GM23338 (cell line): ENCODE results near the gene COBL. TPM values are rescaled to one million over a fixed set of nuclear protein-coding genes. Genes with fewer than 3 reads are reported as not detected.

Experiments used
- ATAC-seq: fragments of 200-7000 bp; cut with Tn5 transposase; 3 replicates; pipeline ENCODE4 v1.9.1; 2020
- DNase-seq: peaks from one replicate; pipeline ENCODE4 v3.0.0-alpha.2; 2015; ENCODE audit warnings: low spot score
- H2AFZ ChIP-seq: fragments of 200-600 bp; sonication (generic); 2 replicates; pipeline ENCODE4 v1.8.0; 2016; ENCODE audit warnings: antibody characterized with exemption, mild to moderate bottlenecking, moderate library complexity
- H3F3A ChIP-seq: fragments of 200-600 bp; sonication (generic); replicated peaks from 2 replicates; pipeline ENCODE4 v1.8.0; 2017; ENCODE audit warnings: antibody characterized with exemption, mixed run types, low read depth
- H3K27ac ChIP-seq: fragments of 200-600 bp; sonication (generic); 2 replicates; pipeline ENCODE4 v1.6.1; 2016; ENCODE audit warnings: low read depth
- H3K27me3 ChIP-seq: fragments of 200-600 bp; sonication (generic); 2 replicates; pipeline ENCODE4 v1.8.0; 2016; ENCODE audit warnings: mild to moderate bottlenecking, mixed run types, moderate library complexity; ENCODE audit not compliant: insufficient read depth
- H3K36me3 ChIP-seq: fragments of 200-600 bp; sonication (generic); 2 replicates; pipeline ENCODE4 v1.8.0; 2016; ENCODE audit warnings: mild to moderate bottlenecking; ENCODE audit not compliant: insufficient read depth
- H3K4me1 ChIP-seq: fragments of 200-600 bp; sonication (generic); 2 replicates; pipeline ENCODE4 v1.8.0; 2016; ENCODE audit warnings: mild to moderate bottlenecking, moderate library complexity; ENCODE audit not compliant: insufficient read depth
- H3K4me2 ChIP-seq: fragments of 200-600 bp; sonication (generic); 2 replicates; pipeline ENCODE4 v1.7.1; 2017; ENCODE audit warnings: mixed run types
- H3K4me3 ChIP-seq: fragments of 200-600 bp; sonication (generic); 2 replicates; pipeline ENCODE4 v1.6.1; 2016; ENCODE audit warnings: mixed run types
- H3K79me2 ChIP-seq: fragments of 200-600 bp; sonication (generic); replicated peaks from 2 replicates; pipeline ENCODE4 v1.8.0; 2017; ENCODE audit warnings: mild to moderate bottlenecking; ENCODE audit not compliant: insufficient read depth
- H3K9me2 ChIP-seq: fragments of 200-600 bp; sonication (generic); 2 replicates; pipeline ENCODE4 v1.8.0; 2017; ENCODE audit not compliant: insufficient read depth
- H4K20me1 ChIP-seq: fragments of 200-600 bp; sonication (generic); replicated peaks from 2 replicates; pipeline ENCODE4 v1.8.0; 2017; ENCODE audit warnings: mild to moderate bottlenecking; ENCODE audit not compliant: insufficient read depth
- H3K27ac Mint-ChIP-seq: 2 replicates; pipeline ENCODE4 v1.8.0; 2020; ENCODE audit warnings: inconsistent platforms, mild to moderate bottlenecking, moderate library complexity, mixed read lengths
- H3K27me3 Mint-ChIP-seq: 3 replicates; pipeline ENCODE4 v1.8.0; 2022; ENCODE audit warnings: low read depth, mild to moderate bottlenecking, moderate library complexity, mixed read lengths, inconsistent platforms; ENCODE audit not compliant: insufficient read depth, poor library complexity
- H3K36me3 Mint-ChIP-seq: 3 replicates; pipeline ENCODE4 v1.8.0; 2021; ENCODE audit warnings: low read depth, mild to moderate bottlenecking, inconsistent platforms, moderate library complexity, mixed read lengths
- H3K4me1 Mint-ChIP-seq: 3 replicates; pipeline ENCODE4 v1.8.0; 2020; ENCODE audit warnings: mild to moderate bottlenecking, inconsistent platforms, mixed read lengths
- H3K4me3 Mint-ChIP-seq: 3 replicates; pipeline ENCODE4 v1.8.0; 2021; ENCODE audit warnings: moderate library complexity, mild to moderate bottlenecking, inconsistent platforms, mixed read lengths
- H3K9me3 Mint-ChIP-seq: 3 replicates; pipeline ENCODE4 v1.8.0; 2020; ENCODE audit warnings: moderate library complexity, mild to moderate bottlenecking, inconsistent platforms, mixed read lengths
- CREB1 ChIP-seq: fragments of 250-450 bp; sonication (Bioruptor Pico); IDR thresholded peaks from 2 replicates; pipeline ENCODE4 v1.5.0; 2020; ENCODE audit warnings: low read depth, mild to moderate bottlenecking, moderate library complexity
- CTCF ChIP-seq, 2 experiments: fragments of 200-600 bp in 1 of 2; sonication (generic) in 1 of 2; conservative IDR thresholded peaks; 2 replicates each; pipeline versions ENCODE4 v1.5.1 to v1.6.1; 2016 to 2017; ENCODE audit warnings: antibody characterized with exemption in 2 of 2, low read depth in 2 of 2, mild to moderate bottlenecking in 2 of 2, moderate library complexity in 1 of 2
- EZH2 ChIP-seq: fragments of 200-600 bp; sonication (generic); IDR thresholded peaks from one replicate; pipeline ENCODE4 v1.8.0; 2017; ENCODE audit warnings: antibody characterized with exemption, mild to moderate bottlenecking, low read depth; ENCODE audit not compliant: unreplicated experiment
- EZH2phosphoT487 ChIP-seq: fragments of 200-600 bp; sonication (generic); IDR thresholded peaks from one replicate; pipeline ENCODE4 v1.8.1; 2018; ENCODE audit warnings: antibody characterized with exemption; ENCODE audit not compliant: unreplicated experiment
- JUNB ChIP-seq: IDR thresholded peaks from one replicate; pipeline ENCODE4 v1.6.1; 2016; ENCODE audit warnings: antibody characterized with exemption; ENCODE audit not compliant: unreplicated experiment
- NANOG ChIP-seq: IDR thresholded peaks from 2 replicates; pipeline ENCODE4 v1.6.1; 2016; ENCODE audit warnings: antibody characterized with exemption, borderline replicate concordance
- POLR2AphosphoS5 ChIP-seq: IDR thresholded peaks from 2 replicates; pipeline ENCODE4 v1.6.1; 2016; ENCODE audit warnings: antibody characterized with exemption, low read depth
- STAT1 ChIP-seq: IDR thresholded peaks from one replicate; pipeline ENCODE4 v1.6.1; 2016; ENCODE audit warnings: antibody characterized with exemption; ENCODE audit not compliant: unreplicated experiment
- ZNF114 ChIP-seq: fragments of 250-450 bp; sonication (Bioruptor Pico); IDR thresholded peaks from 2 replicates; pipeline ENCODE4 v1.5.0; 2020; ENCODE audit warnings: mild to moderate bottlenecking, moderate library complexity
- ZNF331 ChIP-seq: fragments of 250-450 bp; sonication (Bioruptor Pico); IDR thresholded peaks from 2 replicates; pipeline ENCODE4 v1.5.0; 2020; ENCODE audit warnings: low read depth, mild to moderate bottlenecking, moderate library complexity
- ZNF462 ChIP-seq: fragments of 250-450 bp; sonication (Bioruptor Pico); IDR thresholded peaks from 2 replicates; pipeline ENCODE4 v1.5.0; 2020; ENCODE audit warnings: mild to moderate bottlenecking, moderate library complexity
- polyA plus RNA-seq: library from polyadenylated mRNA; unstranded; fragments of >200 nt; fragmentation: Nextera tagmentation; extraction: Ambion mirVana; gene quantifications from 2 replicates; pipeline ENCODE4 v1.2.1, GENCODE V29; 2016
- total RNA-seq: library from RNA; depleted of rRNA; stranded (reverse); fragments of >200 nt; shearing (Covaris generic); gene quantifications from 2 replicates; pipeline ENCODE4 v1.2.3, GENCODE V29; 2014
- TF ChIP-seq, protein P1 (sequence below): IDR thresholded peaks from 2 replicates; pipeline ENCODE4 v1.6.1; 2016; ENCODE audit warnings: antibody characterized with exemption
- TF ChIP-seq, protein P2 (sequence below): IDR thresholded peaks from one replicate; pipeline ENCODE4 v1.6.1; 2018; ENCODE audit warnings: antibody characterized with exemption; ENCODE audit not compliant: unreplicated experiment

COBL gene
- total and polyA plus RNA-seq, 2 experiments from 2014 or later = 18.3 to 51.9 TPM

DNA sequence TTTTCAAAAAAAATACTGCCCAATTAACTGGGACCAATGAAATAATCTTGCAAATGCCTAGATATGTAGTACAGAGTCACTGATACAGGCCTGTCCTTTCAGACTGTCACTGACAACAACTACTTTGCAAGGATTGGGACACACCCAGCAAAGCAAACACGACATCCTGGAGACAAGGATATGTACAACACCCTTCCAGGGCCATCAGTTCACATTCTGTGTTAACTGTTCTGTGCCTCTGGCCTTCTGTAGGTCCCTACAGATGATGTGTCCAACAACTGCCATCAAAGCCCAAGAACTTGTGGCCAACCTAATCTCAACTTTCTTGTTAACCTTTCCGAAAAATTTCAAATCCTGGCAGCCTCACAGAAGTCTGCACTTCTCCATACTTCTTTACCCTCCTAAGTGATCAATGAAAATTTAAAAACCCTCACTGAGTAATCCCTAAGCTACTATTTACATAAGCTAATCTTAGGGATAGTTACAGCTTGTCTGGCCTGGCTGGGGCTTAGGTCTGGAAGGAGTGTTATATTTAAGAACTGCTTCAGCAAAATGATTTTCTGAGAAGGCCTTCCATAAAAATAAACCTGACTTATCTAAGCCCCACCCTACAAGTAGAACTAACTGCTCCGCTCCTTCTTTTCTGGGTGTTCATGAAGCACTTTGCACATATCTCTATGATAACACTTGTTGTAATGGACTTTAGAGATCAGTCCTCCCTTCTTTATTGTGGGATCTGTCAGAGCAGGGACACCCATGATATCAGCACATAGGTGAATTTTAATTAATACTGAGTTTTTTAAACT is 21.0 kb downstream of the COBL start:
- peaks cover 58% of the 10 kb centered on the region for H3K4me1 ChIP-seq
- no peaks in the 10 kb centered on the region for H3K9me3 Mint-ChIP-seq
- H3K9me2 ChIP-seq = no peaks in the 10 kb centered on the region
- DNase-seq (no peak), ATAC-seq (no peak)
- H3K4me1 Mint-ChIP-seq = peaks cover 42% of the 10 kb centered on the region
- H3K27me3 ChIP-seq = no peaks in the 10 kb centered on the region
- no peak overlapping the region for H3K27ac ChIP-seq
- peak overlapping the region; percentile 28; the same call in 1 of the 2 replicates for H3K4me2 ChIP-seq
- H3K79me2 ChIP-seq = peaks cover 99% of the 10 kb centered on the region
- no peak overlapping the region for H3K4me3 Mint-ChIP-seq
- no peak overlapping the region for H2AFZ ChIP-seq
- H3K36me3 Mint-ChIP-seq = no peaks in the 10 kb centered on the region
- no peak overlapping the region for H3K4me3 ChIP-seq
- H4K20me1 ChIP-seq = peaks cover 23% of the 10 kb centered on the region
- no peaks in the 10 kb centered on the region for H3K36me3 ChIP-seq
- no peak overlapping the region for H3K27ac Mint-ChIP-seq
- TF ChIP-seq NANOG (no peak), POLR2AphosphoS5 (no peak), ZNF114 (CRISPR knock-in tag) (no peak), JUNB (no peak), ZNF462 (CRISPR knock-in tag) (no peak), CREB1 (no peak), ZNF331 (no peak), EZH2 (no peak), STAT1 (no peak), EZH2phosphoT487 (no peak), CTCF (conservative IDR thresholded peaks at IDR 0.05; ENCODE audit: low read depth in 2 of 2) (no peak)
- TF ChIP-seq, protein P1, sequence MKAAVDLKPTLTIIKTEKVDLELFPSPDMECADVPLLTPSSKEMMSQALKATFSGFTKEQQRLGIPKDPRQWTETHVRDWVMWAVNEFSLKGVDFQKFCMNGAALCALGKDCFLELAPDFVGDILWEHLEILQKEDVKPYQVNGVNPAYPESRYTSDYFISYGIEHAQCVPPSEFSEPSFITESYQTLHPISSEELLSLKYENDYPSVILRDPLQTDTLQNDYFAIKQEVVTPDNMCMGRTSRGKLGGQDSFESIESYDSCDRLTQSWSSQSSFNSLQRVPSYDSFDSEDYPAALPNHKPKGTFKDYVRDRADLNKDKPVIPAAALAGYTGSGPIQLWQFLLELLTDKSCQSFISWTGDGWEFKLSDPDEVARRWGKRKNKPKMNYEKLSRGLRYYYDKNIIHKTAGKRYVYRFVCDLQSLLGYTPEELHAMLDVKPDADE = no peak
- TF ChIP-seq, protein P2, sequence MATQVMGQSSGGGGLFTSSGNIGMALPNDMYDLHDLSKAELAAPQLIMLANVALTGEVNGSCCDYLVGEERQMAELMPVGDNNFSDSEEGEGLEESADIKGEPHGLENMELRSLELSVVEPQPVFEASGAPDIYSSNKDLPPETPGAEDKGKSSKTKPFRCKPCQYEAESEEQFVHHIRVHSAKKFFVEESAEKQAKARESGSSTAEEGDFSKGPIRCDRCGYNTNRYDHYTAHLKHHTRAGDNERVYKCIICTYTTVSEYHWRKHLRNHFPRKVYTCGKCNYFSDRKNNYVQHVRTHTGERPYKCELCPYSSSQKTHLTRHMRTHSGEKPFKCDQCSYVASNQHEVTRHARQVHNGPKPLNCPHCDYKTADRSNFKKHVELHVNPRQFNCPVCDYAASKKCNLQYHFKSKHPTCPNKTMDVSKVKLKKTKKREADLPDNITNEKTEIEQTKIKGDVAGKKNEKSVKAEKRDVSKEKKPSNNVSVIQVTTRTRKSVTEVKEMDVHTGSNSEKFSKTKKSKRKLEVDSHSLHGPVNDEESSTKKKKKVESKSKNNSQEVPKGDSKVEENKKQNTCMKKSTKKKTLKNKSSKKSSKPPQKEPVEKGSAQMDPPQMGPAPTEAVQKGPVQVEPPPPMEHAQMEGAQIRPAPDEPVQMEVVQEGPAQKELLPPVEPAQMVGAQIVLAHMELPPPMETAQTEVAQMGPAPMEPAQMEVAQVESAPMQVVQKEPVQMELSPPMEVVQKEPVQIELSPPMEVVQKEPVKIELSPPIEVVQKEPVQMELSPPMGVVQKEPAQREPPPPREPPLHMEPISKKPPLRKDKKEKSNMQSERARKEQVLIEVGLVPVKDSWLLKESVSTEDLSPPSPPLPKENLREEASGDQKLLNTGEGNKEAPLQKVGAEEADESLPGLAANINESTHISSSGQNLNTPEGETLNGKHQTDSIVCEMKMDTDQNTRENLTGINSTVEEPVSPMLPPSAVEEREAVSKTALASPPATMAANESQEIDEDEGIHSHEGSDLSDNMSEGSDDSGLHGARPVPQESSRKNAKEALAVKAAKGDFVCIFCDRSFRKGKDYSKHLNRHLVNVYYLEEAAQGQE = no peak
- H3F3A ChIP-seq = peaks cover 3% of the 10 kb centered on the region
- H3K27me3 Mint-ChIP-seq = peaks cover 14% of the 10 kb centered on the region
